Measurements from ENCODE around the gene C3orf20. TPM values are rescaled to one million over a fixed set of nuclear protein-coding genes. Genes with fewer than 3 reads are reported as not detected.
A peak's percentile ranks its signal among the peaks of the same experiment; 100 is the strongest.

The C3orf20 gene
- total and polyA plus RNA-seq, 9 of the 15 experiments (the other 6 are each of a cell fraction or from before 2014, with no cell fraction given) = 0.04 TPM; not detected in 8

DNA sequence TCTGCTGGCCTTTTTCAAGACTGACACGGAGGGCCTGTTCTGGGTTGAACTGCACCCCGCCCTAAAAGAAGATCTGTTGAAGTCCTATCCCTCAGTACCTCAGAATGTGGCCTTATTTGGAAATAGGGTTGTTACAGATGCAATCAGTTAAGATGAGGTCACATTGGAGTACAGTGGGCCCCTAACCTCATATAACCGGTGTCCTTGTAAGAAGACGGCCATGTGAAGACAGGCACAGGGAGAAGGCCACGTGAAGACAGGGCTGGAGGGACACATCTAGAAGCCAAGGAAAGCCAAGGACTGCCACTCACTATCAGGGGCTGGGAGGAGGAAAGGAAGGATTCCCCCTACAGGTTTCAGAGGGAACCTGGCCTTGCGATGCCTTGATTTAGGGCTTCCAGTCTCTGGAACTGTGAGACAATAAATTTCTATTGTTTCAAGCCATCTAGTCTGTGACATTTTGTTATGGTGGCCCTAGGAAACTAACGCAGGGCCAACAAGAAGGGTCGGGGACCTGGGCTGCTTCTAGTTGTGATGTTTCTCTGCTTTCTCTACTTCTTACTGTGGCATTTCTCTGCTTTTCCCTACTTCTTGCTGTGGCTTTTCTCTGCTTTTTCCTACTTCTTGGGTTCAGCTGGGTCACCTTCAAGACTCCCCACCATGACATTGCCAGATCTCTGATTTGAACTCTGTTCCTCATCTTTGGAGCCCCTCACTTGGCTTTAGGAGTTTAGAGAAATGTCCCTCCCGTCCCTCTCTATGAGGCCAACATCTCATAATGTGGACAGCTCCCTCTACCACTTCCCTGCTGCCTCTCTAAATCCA lies 28.1 kb upstream of the C3orf20 start (continued):
- no peak for TF ChIP-seq ZNF583 (CRISPR knock-in tag; IDR thresholded peaks at IDR 0.05)
- TF ChIP-seq, protein P1, sequence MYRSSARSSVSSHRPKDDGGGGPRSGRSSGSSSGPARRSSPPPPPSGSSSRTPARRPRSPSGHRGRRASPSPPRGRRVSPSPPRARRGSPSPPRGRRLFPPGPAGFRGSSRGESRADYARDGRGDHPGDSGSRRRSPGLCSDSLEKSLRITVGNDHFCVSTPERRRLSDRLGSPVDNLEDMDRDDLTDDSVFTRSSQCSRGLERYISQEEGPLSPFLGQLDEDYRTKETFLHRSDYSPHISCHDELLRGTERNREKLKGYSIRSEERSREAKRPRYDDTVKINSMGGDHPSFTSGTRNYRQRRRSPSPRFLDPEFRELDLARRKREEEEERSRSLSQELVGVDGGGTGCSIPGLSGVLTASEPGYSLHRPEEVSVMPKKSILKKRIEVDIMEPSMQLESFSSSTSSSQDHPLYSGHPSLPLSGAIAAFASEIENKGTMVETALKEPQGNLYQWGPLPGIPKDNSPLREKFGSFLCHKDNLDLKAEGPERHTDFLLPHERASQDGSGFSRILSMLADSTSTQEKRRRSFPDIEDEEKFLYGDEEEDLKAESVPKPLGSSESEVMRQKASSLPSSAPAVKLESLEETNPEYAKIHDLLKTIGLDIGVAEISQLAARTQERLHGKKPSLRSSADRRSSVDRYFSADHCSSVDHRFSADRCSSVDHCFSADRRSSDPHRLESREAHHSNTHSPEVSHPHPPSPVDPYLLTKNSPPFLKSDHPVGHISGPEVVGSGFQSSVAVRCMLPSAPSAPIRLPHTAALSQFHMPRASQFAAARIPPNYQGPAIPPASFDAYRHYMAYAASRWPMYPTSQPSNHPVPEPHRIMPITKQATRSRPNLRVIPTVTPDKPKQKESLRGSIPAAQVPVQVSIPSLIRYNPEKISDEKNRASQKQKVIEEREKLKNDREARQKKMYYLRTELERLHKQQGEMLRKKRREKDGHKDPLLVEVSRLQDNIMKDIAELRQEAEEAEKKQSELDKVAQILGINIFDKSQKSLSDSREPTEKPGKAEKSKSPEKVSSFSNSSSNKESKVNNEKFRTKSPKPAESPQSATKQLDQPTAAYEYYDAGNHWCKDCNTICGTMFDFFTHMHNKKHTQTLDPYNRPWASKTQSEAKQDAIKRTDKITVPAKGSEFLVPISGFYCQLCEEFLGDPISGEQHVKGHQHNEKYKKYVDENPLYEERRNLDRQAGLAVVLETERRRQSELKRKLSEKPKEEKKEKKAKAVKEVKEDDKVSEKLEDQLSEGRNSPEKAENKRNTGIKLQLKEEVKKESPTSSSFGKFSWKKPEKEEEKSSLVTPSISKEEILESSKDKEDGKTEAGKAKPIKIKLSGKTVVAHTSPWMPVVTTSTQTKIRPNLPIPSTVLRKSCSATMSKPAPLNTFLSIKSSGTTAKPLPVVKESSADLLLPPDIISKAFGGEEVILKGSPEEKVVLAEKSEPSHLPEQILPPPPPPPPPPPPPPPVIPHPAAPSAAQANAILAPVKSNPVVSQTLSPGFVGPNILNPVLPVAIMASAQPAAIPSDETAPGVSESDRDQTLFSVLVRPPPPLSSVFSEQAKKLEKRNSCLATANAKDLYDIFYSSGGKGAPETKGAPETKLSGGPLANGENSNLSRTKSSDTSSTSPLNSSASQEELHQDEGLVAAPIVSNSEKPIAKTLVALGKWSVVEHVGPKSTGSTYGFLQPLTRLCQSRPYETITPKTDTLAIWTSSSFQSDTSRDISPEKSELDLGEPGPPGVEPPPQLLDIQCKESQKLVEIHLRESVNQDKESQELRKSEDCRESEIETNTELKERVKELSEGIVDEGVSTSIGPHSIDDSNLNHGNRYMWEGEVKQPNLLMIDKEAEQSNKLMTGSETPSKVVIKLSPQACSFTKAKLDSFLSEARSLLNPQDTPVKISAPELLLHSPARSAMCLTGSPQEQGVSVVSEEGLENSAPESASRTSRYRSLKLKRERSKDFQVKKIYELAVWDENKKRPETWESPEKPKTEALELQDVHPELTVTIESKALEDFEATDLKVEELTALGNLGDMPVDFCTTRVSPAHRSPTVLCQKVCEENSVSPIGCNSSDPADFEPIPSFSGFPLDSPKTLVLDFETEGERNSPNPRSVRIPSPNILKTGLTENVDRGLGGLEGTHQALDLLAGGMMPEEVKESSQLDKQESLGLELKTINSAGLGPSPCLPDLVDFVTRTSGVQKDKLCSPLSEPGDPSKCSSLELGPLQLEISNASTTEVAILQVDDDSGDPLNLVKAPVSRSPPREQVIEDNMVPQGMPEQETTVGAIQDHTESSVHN (IDR thresholded peaks at IDR 0.05; ENCODE audit: borderline replicate concordance in 1 of 2, low read depth in 1 of 2) = no peak
- peak; percentile 88 for TF ChIP-seq ZNF766 (CRISPR knock-in tag; conservative IDR thresholded peaks at IDR 0.05)
- TF ChIP-seq ZBTB17 (CRISPR knock-in tag; IDR thresholded peaks at IDR 0.05) = no peak
- TF ChIP-seq ESRRA (IDR thresholded peaks at IDR 0.05; ENCODE audit: borderline replicate concordance, low read depth) = peak; percentile 95
- no peak for TF ChIP-seq ZNF212 (CRISPR knock-in tag; IDR thresholded peaks at IDR 0.05)
- TF ChIP-seq, protein P2, sequence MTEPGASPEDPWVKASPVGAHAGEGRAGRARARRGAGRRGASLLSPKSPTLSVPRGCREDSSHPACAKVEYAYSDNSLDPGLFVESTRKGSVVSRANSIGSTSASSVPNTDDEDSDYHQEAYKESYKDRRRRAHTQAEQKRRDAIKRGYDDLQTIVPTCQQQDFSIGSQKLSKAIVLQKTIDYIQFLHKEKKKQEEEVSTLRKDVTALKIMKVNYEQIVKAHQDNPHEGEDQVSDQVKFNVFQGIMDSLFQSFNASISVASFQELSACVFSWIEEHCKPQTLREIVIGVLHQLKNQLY (CRISPR knock-in tag; conservative IDR thresholded peaks at IDR 0.05) = no peak
- TF ChIP-seq, protein P3, sequence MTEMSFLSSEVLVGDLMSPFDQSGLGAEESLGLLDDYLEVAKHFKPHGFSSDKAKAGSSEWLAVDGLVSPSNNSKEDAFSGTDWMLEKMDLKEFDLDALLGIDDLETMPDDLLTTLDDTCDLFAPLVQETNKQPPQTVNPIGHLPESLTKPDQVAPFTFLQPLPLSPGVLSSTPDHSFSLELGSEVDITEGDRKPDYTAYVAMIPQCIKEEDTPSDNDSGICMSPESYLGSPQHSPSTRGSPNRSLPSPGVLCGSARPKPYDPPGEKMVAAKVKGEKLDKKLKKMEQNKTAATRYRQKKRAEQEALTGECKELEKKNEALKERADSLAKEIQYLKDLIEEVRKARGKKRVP (CRISPR knock-in tag; IDR thresholded peaks at IDR 0.05) = peak; percentile 18; the same call in 1 of the 2 replicates
- no peak for TF ChIP-seq HNRNPK (IDR thresholded peaks at IDR 0.05; ENCODE audit: low read depth, low read length, poor library complexity, severe bottlenecking)
- TF ChIP-seq NUFIP1 (IDR thresholded peaks at IDR 0.05; ENCODE audit: partially characterized antibody) = no peak
- TF ChIP-seq, protein P4, sequence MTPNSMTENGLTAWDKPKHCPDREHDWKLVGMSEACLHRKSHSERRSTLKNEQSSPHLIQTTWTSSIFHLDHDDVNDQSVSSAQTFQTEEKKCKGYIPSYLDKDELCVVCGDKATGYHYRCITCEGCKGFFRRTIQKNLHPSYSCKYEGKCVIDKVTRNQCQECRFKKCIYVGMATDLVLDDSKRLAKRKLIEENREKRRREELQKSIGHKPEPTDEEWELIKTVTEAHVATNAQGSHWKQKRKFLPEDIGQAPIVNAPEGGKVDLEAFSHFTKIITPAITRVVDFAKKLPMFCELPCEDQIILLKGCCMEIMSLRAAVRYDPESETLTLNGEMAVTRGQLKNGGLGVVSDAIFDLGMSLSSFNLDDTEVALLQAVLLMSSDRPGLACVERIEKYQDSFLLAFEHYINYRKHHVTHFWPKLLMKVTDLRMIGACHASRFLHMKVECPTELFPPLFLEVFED (CRISPR knock-in tag; conservative IDR thresholded peaks at IDR 0.05) = peak; percentile 87
- TF ChIP-seq ZNF143 (CRISPR knock-in tag; IDR thresholded peaks at IDR 0.05) = no peak
- TF ChIP-seq, protein P5, sequence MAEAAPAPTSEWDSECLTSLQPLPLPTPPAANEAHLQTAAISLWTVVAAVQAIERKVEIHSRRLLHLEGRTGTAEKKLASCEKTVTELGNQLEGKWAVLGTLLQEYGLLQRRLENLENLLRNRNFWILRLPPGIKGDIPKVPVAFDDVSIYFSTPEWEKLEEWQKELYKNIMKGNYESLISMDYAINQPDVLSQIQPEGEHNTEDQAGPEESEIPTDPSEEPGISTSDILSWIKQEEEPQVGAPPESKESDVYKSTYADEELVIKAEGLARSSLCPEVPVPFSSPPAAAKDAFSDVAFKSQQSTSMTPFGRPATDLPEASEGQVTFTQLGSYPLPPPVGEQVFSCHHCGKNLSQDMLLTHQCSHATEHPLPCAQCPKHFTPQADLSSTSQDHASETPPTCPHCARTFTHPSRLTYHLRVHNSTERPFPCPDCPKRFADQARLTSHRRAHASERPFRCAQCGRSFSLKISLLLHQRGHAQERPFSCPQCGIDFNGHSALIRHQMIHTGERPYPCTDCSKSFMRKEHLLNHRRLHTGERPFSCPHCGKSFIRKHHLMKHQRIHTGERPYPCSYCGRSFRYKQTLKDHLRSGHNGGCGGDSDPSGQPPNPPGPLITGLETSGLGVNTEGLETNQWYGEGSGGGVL (CRISPR knock-in tag; IDR thresholded peaks at IDR 0.05) = no peak
